Measurements from ENCODE around the gene SULT2B1. TPM values are rescaled to one million over a fixed set of nuclear protein-coding genes. Genes with fewer than 3 reads are reported as not detected.

Gene SULT2B1
- total RNA-seq, 1 donor from 2014 or later = not detected

DNA sequence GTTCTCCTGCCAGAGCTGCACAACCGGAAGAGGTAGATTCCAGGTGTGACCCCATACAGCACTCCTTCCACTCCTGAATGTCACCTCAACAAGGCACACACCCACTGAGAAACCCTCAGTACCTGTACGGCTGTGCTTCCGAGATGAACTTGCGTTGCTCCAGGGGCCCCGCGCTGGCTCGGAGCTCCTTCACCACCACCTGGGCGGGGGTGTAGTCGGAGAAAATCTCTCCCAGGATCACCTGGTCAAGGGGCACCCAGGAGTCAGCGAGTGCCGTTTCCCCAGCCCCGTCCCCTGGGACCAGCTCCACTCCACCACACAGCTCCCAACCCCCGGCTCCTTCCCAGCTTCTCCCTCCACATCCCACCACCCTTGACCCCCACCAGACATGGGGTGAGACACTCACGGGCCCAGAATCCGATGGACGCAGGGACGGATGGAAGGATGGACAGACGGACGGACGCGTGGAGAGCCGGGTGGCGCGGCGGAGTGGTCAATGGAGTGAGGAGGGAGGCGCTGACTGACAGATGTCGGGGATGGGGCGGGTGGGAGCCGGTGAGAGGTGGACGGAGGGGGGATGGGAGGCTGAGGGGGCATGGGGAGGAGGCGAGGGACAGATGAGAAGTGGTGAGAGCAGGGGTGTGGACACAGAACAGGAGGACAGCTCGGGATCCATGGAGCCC, 43.1 kb upstream of the SULT2B1 start:
- Mint-ChIP-seq H3K27me3 (peaks cover 24% of the 10 kb centered on the region), H3K9me3 (ENCODE audit: low read depth) (no peaks in the 10 kb centered on the region), H3K36me3 (ENCODE audit: insufficient read depth) (no peaks in the 10 kb centered on the region), H3K27ac (no peak overlapping the region), H3K4me1 (ENCODE audit: low read depth) (peaks cover 4% of the 10 kb centered on the region), H3K4me3 (ENCODE audit: low read depth) (no peak overlapping the region)
- no peak for DNase-seq (ENCODE audit: low spot score, unreplicated experiment)
- TF ChIP-seq, protein P1, sequence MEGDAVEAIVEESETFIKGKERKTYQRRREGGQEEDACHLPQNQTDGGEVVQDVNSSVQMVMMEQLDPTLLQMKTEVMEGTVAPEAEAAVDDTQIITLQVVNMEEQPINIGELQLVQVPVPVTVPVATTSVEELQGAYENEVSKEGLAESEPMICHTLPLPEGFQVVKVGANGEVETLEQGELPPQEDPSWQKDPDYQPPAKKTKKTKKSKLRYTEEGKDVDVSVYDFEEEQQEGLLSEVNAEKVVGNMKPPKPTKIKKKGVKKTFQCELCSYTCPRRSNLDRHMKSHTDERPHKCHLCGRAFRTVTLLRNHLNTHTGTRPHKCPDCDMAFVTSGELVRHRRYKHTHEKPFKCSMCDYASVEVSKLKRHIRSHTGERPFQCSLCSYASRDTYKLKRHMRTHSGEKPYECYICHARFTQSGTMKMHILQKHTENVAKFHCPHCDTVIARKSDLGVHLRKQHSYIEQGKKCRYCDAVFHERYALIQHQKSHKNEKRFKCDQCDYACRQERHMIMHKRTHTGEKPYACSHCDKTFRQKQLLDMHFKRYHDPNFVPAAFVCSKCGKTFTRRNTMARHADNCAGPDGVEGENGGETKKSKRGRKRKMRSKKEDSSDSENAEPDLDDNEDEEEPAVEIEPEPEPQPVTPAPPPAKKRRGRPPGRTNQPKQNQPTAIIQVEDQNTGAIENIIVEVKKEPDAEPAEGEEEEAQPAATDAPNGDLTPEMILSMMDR (IDR thresholded peaks at IDR 0.05; ENCODE audit: unreplicated experiment) = no peak

DNA sequence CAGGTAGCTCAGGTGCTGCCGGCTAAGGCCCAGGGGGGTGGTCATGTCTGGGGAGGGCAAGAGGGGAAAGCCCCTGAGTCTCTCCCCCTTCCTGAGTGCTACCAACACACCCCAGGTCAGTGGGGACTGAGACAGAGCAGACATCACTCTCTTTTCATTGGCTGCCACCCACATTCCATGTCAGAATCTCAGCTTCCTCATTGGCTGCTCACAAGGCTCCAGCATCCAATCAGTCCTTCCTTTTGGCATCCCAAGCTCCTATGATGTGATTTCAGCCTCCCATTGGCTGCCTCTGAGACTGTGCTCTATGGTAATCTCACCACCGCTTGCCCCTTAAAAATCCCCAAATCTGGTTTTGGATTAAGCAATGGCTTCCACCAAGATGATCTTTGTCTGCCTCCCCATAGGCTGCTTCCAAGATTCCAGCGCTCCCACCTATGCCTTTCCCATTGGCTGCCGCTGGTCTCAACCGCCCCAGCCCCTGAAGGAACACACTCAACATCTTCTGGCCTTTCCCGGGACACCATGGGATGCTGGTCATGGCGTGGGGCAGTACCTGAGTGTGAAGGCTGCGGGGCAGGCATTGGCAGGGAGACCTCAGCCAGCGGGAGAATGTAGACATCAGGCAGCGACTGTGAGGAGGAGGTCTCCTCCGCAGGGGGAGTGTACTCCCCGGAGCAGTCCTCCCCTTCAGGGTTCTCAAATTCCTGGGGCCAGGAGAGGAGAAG, 42.3 kb upstream of the SULT2B1 start:
- no peak overlapping the region for H3K4me3 Mint-ChIP-seq (ENCODE audit: low read depth)
- H3K36me3 Mint-ChIP-seq (ENCODE audit: insufficient read depth) = no peaks in the 10 kb centered on the region

DNA sequence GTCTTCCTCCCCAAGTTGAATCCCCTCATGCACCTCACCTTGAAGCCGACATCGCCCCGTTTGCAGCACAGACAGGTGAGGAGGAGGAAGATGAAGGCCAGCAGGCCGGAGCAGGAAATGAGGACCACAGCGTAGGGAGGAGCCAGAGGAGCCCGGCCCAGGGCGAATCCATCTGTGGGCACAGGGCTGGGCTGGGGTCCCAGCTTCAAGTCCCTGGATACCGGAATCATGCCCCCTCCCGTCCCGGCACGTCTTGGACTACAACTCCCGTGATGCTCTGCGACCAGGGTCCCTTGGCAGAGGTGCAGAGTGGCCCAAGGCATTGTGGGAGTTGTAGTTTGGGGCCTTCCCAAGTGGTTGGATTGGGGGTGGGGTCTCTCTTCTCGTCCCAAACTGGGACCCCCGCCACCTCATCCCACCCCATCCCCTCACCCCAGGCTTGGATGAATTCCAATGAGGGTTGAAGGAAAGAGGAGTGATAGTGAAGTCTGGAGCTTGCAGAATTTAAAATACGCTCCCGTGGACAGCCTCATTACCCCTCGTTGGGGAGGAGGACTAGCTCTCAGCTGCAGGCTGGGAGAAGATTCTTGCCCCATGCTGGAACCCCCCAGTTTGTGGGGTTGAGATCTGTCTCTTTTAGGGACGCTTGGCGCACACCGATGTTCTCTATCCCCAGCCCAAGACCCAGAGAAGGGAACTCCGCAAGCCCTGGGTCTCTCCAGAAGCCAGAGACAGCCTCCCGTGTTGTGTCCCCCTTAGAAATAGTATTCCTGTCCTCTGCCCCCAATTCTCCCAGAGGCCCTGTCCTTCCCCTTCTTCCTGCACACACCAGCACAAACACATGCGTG, 41.3 kb upstream of the SULT2B1 start:
- Mint-ChIP-seq H3K4me1 (ENCODE audit: low read depth) (peaks cover 5% of the 10 kb centered on the region), H3K4me3 (ENCODE audit: low read depth) (peak overlapping the region; percentile 68), H3K36me3 (ENCODE audit: insufficient read depth) (no peaks in the 10 kb centered on the region), H3K9me3 (ENCODE audit: low read depth) (no peaks in the 10 kb centered on the region), H3K27me3 (peaks cover 24% of the 10 kb centered on the region), H3K27ac (no peak overlapping the region)
- peak; percentile 58 for DNase-seq (ENCODE audit: low spot score, unreplicated experiment)
- TF ChIP-seq, protein P1 (IDR thresholded peaks at IDR 0.05; ENCODE audit: unreplicated experiment) = no peak

More for the DNA sequence above, 42.3 kb upstream of the SULT2B1 start:
- TF ChIP-seq, protein P1 (IDR thresholded peaks at IDR 0.05; ENCODE audit: unreplicated experiment) = no peak
- no peak for DNase-seq (ENCODE audit: low spot score, unreplicated experiment)
- H3K4me1 Mint-ChIP-seq (ENCODE audit: low read depth) = peaks cover 5% of the 10 kb centered on the region
- H3K9me3 Mint-ChIP-seq (ENCODE audit: low read depth) = no peaks in the 10 kb centered on the region
- H3K27me3 Mint-ChIP-seq = peaks cover 24% of the 10 kb centered on the region
- H3K27ac Mint-ChIP-seq = peak overlapping the region; percentile 62

DNA sequence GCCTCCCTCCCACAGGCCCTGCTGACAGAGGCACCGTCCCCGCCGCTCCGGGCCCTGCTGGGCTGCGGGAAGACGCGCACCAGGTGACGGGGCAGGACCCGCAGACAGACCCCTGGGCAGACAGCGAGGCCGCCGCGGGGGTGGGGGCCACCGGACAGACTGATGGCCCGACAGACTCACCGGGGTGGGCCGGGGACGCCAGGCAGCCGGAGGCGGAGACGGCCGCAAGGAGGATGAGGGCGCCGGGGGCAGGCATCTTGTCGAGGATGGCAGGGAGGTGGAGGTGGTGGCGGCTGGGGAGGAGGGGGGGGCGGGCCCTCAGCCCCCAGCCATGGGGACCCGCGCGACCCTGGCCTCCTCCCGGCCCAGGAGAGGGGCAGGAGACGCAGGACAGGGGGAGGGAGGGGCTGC, 40.6 kb upstream of the SULT2B1 start:
- TF ChIP-seq, protein P1 (IDR thresholded peaks at IDR 0.05; ENCODE audit: unreplicated experiment) = no peak
- peaks cover 5% of the 10 kb centered on the region for H3K4me1 Mint-ChIP-seq (ENCODE audit: low read depth)
- H3K27me3 Mint-ChIP-seq = peaks cover 24% of the 10 kb centered on the region
- no peak for DNase-seq (ENCODE audit: low spot score, unreplicated experiment)
- no peaks in the 10 kb centered on the region for H3K9me3 Mint-ChIP-seq (ENCODE audit: low read depth)
- no peak overlapping the region for H3K4me3 Mint-ChIP-seq (ENCODE audit: low read depth)
- no peaks in the 10 kb centered on the region for H3K36me3 Mint-ChIP-seq (ENCODE audit: insufficient read depth)
- no peak overlapping the region for H3K27ac Mint-ChIP-seq

Data from progenitor cell of endocrine pancreas (in vitro differentiated cells).